ENCODE results near the gene OR6P1.

OR6P1 gene

DNA sequence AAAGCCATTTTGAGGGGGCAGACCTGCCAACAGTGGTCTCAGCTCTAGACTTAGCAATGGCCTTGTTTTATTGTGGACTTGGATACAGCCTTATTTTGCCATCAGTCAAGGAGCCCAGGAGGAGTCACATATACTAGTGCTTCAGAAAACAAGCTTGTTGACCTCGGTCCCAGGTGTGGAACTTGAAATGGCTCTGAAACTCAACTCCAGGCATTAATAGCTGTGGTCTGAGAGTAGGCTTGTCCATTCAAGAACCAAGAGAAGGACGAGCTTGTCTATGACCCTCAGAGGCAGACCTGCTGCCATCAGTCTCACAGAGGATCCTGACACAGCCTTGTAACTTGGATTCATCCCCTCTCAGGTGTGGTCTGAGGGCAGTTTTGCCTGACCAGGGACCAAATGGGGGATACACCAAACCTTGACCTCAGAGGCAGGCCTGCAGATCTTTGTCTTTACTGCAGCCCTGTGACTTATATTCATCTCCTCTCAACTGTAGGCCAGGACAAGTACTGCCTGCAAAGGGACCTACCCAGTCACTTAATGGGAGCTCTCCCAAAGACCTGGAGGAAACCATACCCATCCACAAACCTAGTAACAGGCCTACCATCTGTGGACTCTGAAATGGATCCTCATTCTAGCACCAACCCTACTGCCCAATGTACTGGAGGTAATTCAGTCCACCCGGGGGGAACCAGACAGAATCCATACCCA, 49.3 kb downstream of the OR6P1 start:
- H3K4me3 ChIP-seq (ENCODE audit: low read length) = no peak overlapping the region
- no peak for DNase-seq (ENCODE audit: low read depth, low spot score)

DNA sequence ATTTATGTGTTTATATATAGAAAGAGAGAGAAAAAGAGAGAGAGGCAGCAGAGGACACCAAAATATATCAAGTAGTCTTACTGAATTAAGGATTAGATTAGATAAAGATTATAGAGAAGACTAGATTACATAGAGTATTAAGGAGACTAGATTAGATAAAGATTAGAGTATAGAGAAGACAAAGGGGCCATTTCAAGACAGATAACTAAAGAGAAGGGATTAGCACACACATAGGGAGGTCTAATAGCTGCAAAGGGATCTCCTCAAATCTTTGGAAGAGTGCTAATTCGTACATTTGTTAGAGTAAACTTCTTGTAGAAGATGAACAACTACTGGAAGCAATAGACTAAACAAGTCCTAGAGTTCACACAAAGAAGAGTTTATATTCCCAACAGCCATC, 50.4 kb downstream of the OR6P1 start:
- DNase-seq (ENCODE audit: low read depth, low spot score) = no peak

DNA sequence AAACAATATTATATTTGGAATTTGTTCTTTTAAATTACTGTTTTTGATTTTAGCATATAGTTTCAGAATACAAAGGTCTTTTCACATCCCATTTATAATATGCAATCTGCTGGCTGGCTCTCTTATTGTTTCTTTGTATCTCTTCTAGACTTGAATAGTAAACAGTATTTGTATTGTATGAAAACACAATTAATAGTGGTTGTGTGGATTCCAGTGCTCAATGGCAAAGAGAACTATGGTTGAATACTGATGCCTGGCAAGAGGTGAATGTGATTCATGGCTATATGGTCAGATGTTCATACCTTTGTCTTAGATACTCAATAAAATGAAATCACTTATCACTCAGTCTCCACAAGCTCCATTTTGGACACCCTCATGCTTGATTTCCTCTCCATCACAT, 53.4 kb downstream of the OR6P1 start:
- no peak for DNase-seq (ENCODE audit: low read depth, low spot score)
- no peak overlapping the region for H3K4me3 ChIP-seq (ENCODE audit: low read length)

More for the DNA sequence above, 50.4 kb downstream of the OR6P1 start:
- no peak overlapping the region for H3K4me3 ChIP-seq (ENCODE audit: low read length)
